GM11168 (cell line): ENCODE results near the gene FTCD.
"Not testable (repeated sequence)": the region's sequence is repeated elsewhere in the genome, so short reads cannot be mapped to it uniquely, and the experiment has no call there.

ENCODE experiments used
- in situ Hi-C: fragments of 300-500 bp; cut with MboI; formaldehyde crosslinking; loops from one replicate; pipeline ENCODE4 v1.12.0; 2022; ENCODE audit warnings: low sequenced_read_pairs; ENCODE audit not compliant: unreplicated experiment

FTCD gene

GRCh38 chr21:46115441-46116188 is 39.8 kb downstream of the FTCD start:
- in situ Hi-C loops = no loop called here

- in situ Hi-C loops = no loop called here
Observed at GRCh38 chr21:46114963-46115362, 40.4 kb downstream of the FTCD start.

GRCh38 chr21:46113497-46114176 is 41.7 kb downstream of the FTCD start:
- in situ Hi-C loops = no loop called here

- in situ Hi-C loops = no loop called here
Observed at GRCh38 chr21:46112725-46113215, 42.6 kb downstream of the FTCD start.

GRCh38 chr21:46111857-46112724 is 43.3 kb downstream of the FTCD start:
- in situ Hi-C loops = no loop called here

GRCh38 chr21:46111193-46111571 is 44.2 kb downstream of the FTCD start:
- in situ Hi-C loops = no loop called here

- in situ Hi-C loops = no loop called here
Observed at GRCh38 chr21:46110499-46111192, 44.7 kb downstream of the FTCD start.

- in situ Hi-C loops = no loop called here
Observed at GRCh38 chr21:46109313-46110221, 45.8 kb downstream of the FTCD start.

- in situ Hi-C loops = no loop called here
Observed at GRCh38 chr21:46108827-46109312, 46.5 kb downstream of the FTCD start.

GRCh38 chr21:46107376-46107775 is 48.0 kb downstream of the FTCD start:
- in situ Hi-C loops = not testable (repeated sequence)

GRCh38 chr21:46104104-46104503 is 51.3 kb downstream of the FTCD start:
- in situ Hi-C loops = no loop called here

- in situ Hi-C loops = no loop called here
Observed at GRCh38 chr21:46100906-46101305, 54.5 kb downstream of the FTCD start.

- in situ Hi-C loops = no loop called here
Observed at GRCh38 chr21:46100426-46100825, 55.0 kb downstream of the FTCD start.

GRCh38 chr21:46100020-46100419 is 55.4 kb downstream of the FTCD start:
- in situ Hi-C loops = no loop called here

- in situ Hi-C loops = no loop called here
Observed at GRCh38 chr21:46099476-46099875, 55.9 kb downstream of the FTCD start.

GRCh38 chr21:46098303-46099141 is 56.9 kb downstream of the FTCD start:
- in situ Hi-C loops = no loop called here

GRCh38 chr21:46097336-46098293 is 57.8 kb downstream of the FTCD start, which contains the start of gene COL6A2:
Gene COL6A2, plus strand, starts transcription at chr21:46098112.
- in situ Hi-C loops = no loop called here
